Inferior parietal cortex (tissue), 1 donor: ENCODE data around the gene PSAT1.

ENCODE experiments used
- DNase-seq: peaks from one replicate; pipeline ENCODE4 v3.0.0-alpha.2; 2016; ENCODE audit errors: extremely low spot score

The PSAT1 gene

DNA sequence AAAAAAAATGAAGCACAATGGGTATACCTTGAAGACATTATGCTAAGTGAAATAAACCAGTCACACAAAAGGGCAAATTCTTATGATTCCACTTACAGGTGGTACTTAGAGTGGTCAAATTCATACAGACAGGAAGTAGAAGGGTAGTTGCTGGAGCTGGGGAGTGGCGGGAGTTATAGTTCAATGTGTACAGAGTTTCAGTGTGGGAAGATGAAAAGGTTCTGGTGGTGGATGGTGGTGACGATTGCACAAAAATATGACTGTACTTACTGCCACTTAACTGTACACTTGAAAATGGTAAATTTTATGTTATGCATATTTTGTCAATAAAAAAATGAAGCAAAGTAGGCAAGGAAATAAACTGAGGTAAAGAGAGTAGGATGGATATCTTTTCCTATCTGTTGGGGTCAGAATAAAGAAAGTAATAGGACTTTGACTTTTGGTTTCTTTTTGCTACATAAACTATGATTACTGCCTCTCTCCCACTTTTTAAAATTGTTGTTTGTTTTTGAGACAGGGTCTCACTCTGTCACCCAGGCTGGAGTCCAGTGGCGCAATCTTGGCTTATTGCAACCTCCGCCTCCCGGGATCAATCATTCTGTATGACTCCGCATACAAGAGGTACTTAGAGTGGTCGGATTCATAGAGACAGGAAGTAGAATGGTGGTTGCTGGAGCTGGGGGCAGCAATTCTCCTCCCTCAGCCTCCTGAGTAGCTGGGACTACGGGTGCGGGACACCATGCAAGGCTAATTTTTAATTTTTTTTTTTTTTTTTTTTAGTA, 4.0 kb upstream of the PSAT1 start:
- no peak for DNase-seq

DNA sequence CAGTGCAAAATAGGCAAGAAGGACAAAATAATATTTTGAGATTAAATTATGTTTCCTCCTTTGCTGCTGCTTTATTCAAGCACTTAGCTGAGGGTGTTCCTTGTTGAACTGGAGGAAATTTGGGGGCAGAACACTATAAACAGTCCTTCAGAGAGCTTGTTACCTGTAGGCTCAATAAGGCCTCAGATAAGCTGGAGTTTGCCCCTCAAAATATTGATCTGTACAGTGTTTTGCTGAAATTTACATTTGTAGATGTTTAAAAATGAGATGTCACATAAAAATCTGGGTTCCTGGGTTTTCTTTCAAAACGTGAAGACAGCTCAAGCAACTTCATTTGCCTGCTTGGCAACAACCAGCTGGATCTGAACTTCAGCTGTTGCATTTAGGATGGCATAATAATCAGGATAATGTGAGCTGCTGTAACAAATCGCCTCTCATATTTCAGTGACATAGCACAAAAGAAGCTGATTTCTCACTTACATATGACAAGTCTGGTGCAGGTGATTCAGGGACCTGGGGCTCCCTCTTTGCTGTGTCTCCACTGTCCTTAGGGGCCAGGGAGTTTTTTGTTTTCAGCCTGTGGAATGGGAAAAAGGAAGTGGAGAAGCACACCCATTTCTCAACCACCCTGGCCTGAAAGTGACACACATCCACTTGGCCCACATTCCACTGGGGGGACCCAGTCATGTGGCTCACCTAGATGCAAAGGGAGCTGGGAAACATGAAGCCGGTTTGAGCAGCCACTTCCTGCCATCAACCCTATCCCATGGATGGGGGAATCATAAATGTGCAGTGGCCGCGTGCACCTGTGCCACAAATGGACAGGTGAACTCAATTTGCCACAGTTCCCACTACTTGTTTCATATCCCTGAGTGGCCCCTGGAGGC, 2.4 kb upstream of the PSAT1 start:
- no peak for DNase-seq

DNA sequence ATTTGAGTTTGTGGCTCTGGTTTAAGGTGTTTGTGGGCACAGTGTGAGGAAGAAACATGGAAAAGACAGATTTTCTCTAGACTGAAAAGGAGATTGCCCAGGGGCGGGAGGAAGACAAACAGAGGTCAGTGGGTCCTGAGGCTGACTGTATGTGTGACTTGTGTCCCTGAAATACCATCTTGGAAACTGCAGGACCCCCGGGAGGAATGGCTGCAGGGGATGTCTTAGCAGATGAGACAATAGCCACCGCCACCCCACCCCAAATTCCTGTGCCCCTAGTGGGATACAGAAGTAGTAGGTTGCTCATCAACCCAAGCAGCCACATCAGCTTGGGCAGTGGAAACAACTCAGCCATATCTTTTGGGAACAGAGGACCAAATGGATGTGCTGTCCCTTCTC, 1.7 kb upstream of the PSAT1 start:
- DNase-seq = no peak

DNA sequence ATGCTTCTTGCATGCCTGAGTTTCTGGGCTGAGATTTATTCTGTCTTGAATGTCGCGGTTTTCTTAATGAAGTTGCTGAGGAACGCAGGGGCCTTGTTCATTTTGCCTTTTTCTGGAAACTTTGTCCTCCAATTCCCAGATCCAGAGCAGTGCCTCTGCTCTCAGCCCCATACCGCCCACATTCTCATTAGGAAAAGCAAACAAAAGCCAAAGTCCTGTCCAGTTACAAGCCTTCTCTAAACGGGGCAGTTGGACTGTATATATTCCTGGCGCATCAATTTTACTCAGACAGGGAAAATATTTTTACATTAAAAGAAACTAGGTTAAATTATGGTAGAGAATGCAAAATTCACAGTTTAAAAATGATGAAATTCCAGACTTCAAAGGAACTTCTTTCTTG, 1.2 kb upstream of the PSAT1 start:
- no peak for DNase-seq

DNA sequence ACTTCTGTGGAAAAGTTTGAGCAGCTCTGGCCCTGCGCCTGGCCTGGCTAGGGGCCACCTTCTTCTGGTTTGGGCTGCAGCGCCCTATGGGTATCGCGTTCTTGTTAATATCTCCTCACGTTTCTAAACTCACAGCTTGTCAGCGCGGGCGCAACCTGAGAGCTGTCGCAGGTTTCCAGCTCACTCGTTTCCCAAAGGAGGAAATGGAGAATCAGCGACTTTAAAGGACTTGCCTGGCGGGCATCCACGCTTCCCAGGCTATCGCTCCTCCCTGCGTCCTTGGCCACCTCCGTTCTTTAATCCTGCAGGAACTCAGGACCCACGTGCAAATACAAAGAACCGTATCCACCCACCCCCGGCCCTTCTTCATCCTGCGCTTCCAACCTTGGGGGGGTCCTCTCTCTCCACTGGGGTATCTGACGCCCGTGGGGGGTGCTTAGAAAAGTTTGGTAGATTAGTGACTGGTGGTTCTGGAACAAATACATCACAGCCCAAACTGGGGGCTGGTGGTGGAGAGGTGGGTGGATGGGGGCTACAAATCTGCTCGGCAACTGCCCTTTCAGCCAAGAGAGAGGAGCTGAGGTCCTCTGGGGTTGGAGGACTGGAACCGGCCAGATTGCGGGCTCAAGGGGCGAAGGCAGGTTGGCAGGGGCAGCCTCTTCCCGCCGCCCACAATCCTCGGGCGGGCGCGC, 578 bp upstream of the PSAT1 start:
- peak; percentile 43 for DNase-seq

DNA sequence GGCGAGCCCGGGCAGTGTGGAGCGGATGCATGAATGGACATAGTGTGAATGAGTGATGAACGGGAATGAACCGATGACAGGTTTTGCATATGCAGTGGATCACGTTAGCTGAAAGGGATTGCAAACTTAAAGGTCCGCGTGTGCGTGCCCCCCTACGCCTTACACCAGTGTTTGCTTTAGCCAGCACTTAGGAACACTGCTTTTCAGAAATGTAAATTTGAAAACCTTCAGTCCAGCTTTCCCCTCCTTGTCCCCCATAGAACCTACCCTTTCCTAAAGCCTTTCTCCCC, 692 bp downstream of the PSAT1 start:
- peak; percentile 59 for DNase-seq

DNA sequence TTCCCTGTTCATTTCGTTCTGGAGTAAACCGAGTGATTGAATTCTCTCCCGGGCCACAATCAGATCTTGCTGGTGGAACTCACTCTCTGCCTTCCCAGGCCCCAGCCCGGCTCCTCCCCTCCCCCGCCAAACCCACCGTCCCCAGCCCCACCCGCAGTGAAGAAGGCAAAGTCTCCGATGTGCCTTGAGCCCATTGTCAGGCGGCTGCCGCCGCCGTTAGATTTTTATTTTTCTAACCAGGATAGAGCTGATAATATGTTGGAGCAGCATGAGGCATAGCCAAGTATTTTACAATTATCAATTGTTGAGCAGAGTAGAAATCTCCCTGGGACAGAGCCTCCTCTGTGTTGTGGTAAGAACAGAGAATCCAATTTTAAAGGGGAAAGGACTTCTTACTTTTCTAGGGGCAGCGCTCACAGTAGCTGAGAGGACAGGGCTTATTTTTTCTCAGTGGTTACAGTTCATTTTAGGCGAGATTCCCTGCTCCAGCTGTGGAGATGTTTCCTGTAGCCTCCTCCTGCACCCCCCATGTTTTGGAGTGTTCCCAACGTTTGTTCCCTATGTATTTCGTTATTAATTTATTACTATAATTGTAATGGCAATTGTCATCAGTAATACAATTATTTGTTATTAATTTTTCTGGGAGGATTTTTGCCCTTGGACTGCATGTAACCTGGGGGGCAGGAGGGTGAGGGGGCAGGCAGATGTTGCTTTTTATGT, 1.3 kb downstream of the PSAT1 start:
- peak; percentile 72 for DNase-seq

DNA sequence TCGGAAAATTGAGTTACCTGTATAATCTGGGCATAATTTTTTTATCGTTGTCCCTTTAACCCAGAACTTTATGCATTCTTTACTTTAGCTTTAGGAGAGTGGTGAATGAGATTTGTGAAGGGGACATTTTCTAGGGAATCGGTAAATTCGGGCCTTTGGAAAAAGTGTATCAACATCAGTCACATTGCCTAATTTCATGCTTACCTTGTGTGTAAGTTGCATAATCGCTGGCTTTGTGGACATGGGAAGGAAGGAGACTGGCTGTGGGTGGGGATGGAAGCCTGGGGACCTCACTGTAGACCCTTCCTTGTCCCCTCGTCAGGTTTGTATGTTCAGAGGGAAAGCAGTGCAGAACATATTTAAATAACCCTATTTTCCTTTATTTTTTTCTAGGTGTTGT, 3.3 kb downstream of the PSAT1 start:
- DNase-seq = no peak

DNA sequence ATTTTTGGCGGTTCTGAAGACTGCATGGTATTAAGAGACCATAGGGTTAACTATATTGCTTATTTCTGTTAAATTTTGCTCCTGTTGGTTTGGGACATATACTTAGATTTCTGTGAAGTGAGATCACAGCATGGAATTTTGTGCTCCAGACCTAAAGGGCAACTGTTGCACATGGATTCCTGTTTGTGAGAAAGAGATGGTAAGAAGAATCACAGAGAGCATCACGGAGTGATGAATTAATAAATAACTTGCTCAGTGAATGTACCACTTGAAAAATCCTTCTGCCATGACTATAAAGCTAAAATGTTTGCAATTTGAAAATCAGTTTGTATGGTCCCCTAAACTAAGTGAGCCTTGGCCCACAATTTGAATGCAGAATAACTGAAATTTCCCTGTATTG, 4.5 kb downstream of the PSAT1 start:
- no peak for DNase-seq

DNA sequence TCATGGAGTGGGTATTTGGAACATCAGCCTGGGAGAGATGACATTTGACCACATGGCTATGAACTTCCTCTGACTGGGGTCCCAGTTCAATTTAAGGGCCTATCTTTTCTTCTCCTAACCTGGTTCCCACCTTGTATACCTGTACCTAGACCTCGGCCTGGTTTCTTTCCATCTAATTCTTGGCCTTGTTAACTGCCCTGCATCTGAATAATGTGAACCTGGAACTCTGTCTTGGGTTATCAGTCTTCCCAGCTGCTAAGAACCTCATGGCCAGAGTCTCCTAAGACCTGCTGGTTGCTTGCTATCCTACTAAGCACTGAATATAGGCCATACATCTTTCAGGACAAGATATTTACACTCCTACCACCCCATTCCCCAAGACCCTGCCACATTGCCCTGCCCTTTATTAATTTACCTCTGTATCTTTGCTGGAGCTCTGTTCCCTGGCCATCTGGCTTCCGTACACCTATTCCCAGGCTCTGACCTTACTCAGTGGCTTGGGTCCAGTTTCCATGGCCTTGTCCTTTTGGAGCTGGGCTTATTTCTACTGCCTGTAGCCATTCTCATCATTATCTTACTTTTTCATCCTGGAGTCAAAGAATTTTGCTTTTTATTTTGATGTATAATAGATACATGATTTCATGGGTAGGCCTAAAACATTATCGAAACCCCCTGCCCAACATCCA, 6.6 kb downstream of the PSAT1 start:
- no peak for DNase-seq

DNA sequence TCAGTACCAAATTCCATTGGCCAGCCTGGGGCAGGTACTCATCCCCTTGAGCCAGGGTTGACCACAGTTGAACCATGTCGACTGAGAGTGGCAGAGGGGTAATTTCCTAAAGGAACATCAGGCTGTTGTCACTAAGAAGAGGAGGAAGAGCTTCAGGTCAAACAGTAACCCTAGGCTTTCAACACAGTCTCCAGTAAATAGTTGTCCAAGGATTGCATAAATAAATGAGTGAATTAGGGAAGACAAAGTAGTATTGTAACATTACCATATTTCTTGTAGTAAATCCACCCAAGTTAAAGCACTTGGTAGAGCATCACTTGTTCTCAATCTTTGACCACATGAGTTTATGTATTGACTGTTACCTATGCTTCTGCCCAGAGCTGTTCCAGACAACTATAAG, 7.4 kb downstream of the PSAT1 start:
- DNase-seq = no peak

DNA sequence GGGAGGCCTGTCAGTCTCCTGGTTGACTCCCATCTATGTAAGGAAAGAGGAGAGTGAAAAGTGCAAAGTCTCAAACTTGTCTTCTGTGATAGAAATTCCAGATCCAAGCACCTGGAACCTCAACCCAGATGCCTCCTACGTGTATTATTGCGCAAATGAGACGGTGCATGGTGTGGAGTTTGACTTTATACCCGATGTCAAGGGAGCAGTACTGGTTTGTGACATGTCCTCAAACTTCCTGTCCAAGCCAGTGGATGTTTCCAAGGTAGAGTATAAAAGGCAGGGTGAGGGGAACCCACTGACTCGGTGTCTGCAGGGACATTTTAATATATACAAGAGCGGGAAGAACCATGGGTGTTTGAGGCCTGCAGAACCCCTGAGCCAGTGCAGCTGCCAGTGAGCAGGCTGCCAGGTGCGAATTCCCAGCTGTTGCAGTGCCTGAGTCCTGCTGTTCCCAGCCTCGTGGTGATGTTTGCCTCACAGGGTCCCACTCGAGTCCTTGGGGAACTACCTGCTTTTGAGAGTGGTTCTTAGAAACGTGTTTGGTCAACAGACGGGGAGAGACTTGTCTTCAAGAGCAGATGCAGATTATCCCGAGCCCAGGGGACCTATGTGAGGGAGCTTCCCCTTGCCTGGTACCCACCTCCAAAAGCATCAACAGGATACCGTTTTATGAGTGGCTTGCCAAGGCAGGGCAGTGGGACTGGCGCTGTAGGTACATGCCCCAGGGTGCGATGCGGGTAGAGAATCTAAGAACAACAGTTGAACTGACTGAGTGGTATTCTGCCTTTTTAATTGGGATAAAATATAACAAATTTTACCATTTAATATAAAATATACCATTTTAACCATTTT, 9.5 kb downstream of the PSAT1 start:
- DNase-seq = no peak

DNA sequence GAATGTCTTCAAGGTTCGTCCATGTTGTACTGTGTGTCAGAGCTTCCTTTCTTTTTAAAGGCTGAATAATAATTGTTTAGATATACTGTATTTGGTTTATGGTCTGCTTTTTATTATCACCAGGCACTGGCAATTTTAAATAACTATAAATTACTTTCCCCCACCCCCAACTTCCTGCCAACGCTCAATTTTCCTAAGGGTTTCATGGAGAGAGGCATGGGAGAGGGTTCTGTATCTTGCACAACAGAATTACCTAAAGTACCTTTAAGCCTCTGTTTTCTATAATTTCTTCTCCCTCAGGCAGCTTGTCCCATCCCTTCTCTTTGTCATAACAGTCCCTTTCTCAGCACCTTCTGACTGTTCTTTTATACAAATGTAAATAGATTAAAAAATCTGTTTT, 10.4 kb downstream of the PSAT1 start:
- DNase-seq = no peak

DNA sequence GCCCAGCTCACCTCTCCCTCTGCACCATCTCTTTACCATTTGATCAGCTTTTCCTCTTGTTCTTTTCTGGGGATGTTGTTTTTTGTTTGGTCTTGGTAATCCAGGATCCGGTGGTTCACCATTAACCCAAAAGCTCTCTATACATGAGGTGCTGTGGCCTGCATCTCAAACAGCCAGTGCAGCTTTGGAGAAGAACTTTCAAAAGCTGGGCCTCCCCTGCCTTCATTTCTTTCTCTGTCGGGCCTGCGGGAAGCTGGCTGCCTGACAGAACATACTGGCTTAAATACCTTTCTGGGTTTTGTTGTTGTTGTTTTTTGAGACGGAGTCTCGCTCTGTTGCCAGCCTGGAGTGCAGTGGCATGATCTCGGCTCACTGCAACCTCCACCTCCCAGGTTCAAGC, 12.1 kb downstream of the PSAT1 start:
- DNase-seq = no peak

DNA sequence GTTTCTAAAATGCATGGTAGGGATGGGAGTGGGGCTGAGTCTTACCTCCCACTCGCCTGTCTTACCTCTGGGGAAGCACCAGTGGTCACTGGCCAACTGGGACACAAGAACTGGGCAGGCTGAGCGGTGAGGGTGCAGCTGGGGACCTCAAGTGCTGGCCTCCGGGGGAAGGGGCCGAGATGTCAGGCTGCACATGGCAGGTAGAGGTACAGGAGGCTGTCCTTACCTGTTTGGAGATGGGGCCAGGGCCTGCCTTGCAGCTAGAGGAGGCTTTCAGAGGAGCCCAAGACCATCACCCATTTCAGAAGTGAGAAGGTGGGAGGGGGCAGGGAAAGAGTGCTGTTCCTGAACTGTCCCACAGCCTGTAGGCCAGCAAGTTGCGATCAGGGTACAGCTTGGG, 14.2 kb downstream of the PSAT1 start:
- no peak for DNase-seq

DNA sequence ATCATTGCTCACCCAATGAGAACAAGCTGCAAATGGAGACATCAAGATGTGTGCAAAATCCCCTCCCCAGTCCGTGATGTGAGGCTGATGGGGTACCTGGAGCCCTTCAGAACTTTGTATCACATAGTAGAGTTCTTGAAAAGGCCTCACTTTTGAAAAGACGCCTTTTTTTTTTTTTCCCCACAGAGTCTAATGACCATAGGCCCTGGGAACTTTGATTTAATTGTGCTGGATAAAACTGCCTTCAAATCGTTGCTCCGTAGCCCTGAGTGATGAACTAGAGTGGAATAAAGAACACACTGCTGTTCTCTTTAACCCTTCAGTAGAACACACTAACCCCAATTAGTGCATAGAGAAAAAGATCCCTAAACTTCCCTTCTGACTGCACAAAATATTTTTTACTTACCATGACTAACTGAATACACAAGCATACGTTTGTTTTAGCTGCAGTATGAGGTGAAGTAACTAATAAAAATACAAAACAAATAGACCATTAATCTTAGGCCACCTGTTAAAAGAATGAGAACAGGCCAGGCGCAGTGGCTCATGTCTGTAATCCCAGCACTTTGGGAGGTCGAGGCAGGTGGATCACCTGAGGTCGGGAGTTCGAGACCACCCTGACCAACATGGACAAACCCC, 15.1 kb downstream of the PSAT1 start:
- no peak for DNase-seq

DNA sequence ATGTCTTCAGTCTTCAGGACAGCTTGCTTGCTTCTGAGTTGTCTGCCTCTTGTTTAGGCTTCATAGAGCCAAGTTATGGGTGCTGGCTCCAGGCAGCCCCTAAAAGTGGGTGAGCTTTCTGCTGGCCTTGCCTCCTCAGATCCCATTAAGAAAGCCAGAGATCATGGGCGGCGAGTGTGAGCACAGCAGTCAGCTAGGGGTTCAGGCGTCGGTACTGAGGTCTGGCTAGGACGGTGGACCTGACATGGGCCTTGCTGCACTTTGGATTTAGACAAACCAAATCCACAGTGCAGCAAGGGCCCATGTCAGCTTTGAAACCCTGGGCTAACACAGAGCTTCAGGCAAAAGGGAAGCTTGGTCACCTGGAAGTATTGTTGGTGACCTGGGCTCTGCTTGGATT, 17.6 kb downstream of the PSAT1 start:
- DNase-seq = no peak

DNA sequence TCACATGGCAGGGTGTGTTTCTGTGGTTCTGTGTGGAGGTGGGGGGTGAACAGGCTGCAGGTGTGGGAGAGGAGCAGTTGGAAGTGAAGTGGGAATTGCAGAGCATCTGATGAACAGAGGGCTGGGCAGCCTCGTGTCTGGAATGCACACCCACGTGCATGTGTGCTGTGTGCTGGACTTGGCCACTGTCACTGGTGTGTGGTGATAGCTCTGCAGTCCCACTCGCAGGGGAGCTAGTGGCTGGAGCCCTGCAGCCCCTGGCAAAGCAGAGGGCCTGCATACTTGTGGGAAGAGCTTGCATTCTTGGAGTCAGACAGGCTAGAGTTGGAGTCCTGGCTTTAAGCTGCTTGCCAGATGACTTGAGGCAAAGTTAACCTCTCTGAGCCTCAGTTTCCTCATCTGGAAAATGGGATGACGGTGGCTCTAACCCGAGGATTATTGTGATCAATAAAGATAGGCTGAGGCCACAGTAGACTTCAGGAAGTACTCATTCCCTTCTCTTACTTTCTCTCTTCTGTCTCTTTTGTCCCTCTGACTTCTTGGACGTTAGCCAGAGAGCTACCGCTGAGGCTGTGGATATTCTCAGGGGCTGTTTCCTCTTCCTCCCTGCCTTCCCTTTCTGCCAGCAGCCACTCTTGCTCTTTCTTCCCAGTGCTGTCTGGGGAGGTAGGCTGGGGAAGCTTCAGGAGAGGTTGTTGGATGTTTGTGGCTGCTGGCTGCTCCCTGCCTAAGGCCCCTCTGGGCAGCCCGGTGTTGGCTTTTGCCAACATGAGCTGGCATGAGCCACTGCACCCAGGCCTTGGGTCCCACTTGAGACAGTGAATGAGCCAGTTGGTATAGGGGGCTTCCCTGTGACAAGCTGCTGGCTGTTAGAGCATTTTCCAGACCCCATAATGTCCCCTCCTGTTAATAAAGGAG, 18.3 kb downstream of the PSAT1 start:
- DNase-seq = no peak
